A549 (cell line): Measurements from ENCODE around the gene SELENOI.

Source experiments
- BHLHE40 ChIP-seq: IDR thresholded peaks from 2 replicates; pipeline ENCODE4 v1.6.1; 2012; ENCODE audit warnings: low read depth, low read length, inconsistent platforms
- CTCF ChIP-seq: fragments of >200 bp; sonication (Bioruptor Twin); formaldehyde crosslinking; IDR thresholded peaks from 3 replicates; pipeline ENCODE4 v1.5.1; 2016
- E2F6 ChIP-seq: IDR thresholded peaks from 2 replicates; pipeline ENCODE4 v1.6.1; 2012; ENCODE audit warnings: low read depth, borderline replicate concordance
- EP300 ChIP-seq, 2 experiments: fragments of >200 bp; sonication (Bioruptor Twin); formaldehyde crosslinking; IDR thresholded peaks; 2 replicates in 1 of 2; 3 replicates in 1 of 2; pipeline ENCODE4 v1.6.1; 2016 to 2017
- MAFK ChIP-seq: fragments of 450-650 bp; IDR thresholded peaks from 2 replicates; pipeline ENCODE4 v1.6.1; 2014; ENCODE audit not compliant: partially characterized antibody
- POLR2A ChIP-seq: IDR thresholded peaks from 2 replicates; pipeline ENCODE4 v1.6.1; 2012; ENCODE audit warnings: mild to moderate bottlenecking, low read length
- RAD21 ChIP-seq, 2 experiments: fragments of >200 bp in 1 of 2; sonication (Bioruptor Twin) in 1 of 2; formaldehyde crosslinking in 1 of 2; IDR thresholded peaks in 1 of 2; conservative IDR thresholded peaks in 1 of 2; 2 replicates in 1 of 2; 3 replicates in 1 of 2; pipeline ENCODE4 v1.6.1; 2012 to 2018; ENCODE audit warnings: inconsistent platforms in 1 of 2
- REST ChIP-seq: fragments of 200-600 bp; sonication (generic); IDR thresholded peaks from 2 replicates; pipeline ENCODE4 v1.6.1; 2016; ENCODE audit warnings: antibody characterized with exemption, mild to moderate bottlenecking, moderate library complexity

GRCh38 chr2:26356111-26356510, 10.2 kb downstream of the SELENOI start:
- TF ChIP-seq CTCF (no peak), POLR2A (no peak), REST (no peak), E2F6 (no peak), BHLHE40 (no peak), RAD21 (conservative IDR thresholded peaks at IDR 0.05 in 1 of 2, IDR thresholded peaks at IDR 0.05 in 1 of 2) (no peak), MAFK (no peak), EP300 (IDR thresholded peaks at IDR 0.05) (no peak)
